Stimulated activated CD8-positive, alpha-beta memory T cell treated with anti-CD3 and anti-CD28 coated beads, Interleukin-12 subunit alpha, Interleukin-12 subunit beta, amount 100 ng/mL, for 1 hour (primary cell): ENCODE measurements around the gene ABHD1.
"Not testable (repeated sequence)": the region's sequence is repeated elsewhere in the genome, so short reads cannot be mapped to it uniquely, and the experiment has no call there.

ENCODE experiments used
- DNase-seq: peaks from one replicate; pipeline ENCODE4 v3.0.0-alpha.2; 2020; ENCODE audit warnings: low read depth

Gene ABHD1

GRCh38 chr2:27170581-27171337 is 47.1 kb downstream of the ABHD1 start:
- no peak for DNase-seq

GRCh38 chr2:27171351-27171848 is 47.8 kb downstream of the ABHD1 start:
- no peak for DNase-seq

DNA sequence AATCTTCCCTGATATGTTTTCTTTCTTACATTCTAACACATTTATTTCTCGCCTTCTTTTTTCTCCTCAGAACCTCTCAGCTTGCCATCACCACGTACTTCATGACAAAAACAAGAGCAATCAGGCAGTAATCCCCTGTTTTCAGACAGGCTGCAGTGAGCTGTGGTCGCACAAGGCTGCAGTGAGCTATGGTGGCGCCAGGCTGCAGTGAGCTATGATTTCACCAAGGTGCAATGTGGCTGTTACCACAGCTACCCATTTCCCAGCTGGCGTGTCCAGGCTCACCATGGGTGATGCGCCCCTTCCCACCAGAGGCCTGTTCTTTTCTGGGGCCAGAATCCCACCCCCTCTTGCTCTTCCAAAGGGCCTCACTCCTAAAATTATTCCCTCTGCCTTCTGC is 51.0 kb downstream of the ABHD1 start:
- no peak for DNase-seq

DNA sequence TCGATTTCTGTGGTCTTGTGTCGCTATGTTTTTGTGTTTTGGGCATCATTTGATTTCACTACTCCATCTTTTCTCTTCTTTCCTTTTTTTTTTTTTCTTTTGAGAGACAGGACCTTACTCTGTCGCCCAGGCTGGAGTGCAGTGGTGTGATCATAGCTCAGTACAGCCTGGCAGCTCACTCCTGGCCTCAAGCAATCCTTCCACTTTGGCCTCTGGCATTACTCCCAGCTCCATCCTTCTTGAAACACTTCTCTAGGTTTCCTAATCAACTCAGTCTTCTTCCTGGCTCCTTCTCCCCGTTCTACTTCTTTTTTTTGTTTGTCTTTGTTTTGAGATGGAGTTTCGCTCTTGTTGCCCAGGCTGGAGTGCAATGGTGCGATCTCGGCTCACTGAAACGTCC is 51.7 kb downstream of the ABHD1 start:
- no peak for DNase-seq

- DNase-seq = not testable (repeated sequence)
These were observed 52.2 kb downstream of the ABHD1 start for GRCh38 chr2:27175781-27176180.

DNA sequence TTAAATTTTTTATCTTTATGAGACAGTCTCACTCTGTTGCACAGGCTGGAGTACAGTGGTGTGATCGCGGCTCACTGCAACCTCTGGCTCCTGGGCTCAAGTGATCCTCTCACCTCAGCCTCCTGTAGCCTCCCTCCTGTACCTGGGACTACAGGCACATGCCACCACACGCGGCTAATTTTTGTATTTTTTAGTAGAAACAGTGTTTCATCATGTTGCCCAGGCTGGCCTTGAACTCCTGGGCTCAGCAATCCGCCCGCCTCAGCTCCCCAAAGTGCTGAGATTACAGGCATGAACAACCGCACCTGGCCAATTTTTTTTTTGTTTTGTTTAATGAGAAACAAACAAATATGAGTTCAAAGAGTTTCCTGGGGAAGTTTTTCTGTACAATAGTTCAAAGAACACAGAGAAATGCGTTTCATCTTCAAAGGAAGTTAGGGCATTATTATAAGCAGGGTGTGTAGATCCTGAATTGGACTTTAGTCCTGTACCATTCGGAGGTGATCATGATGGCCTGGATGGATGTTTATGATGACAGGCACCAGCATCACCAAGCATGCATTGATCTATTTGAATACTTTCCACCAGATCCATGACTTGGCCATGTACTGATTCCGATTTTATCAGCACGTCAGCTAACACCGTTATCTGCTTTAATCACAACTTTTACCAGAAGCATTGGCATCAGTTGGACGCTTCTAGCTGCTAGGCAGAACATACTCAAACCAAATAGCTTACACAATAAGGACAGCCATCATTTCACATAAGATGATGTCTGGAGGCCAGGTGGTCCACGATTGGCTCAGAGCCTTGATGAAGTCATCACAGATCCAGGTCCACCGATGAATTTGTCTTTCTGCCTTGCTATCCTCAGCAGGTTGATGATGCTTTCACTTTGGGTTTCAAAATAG is 54.1 kb downstream of the ABHD1 start:
- no peak for DNase-seq

DNA sequence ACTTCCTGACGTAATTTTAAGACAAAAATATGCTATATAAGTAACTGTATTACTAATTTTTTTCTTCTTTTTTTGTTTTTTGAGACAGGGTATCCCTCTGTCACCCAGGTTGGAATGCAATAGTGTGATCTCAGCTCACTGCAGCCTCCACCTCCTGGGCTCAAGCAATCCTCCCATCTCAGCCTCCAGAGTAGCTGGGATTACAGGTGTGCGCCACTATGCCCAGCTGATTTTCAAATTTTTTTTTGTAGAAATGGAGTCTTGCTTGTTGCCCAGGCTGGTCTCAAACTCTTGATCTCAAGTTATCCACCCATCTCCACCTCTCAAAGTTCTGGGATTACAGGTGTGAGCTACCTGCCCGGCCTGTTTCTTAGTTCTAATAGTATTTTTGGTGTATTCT is 54.9 kb downstream of the ABHD1 start:
- DNase-seq = no peak

DNA sequence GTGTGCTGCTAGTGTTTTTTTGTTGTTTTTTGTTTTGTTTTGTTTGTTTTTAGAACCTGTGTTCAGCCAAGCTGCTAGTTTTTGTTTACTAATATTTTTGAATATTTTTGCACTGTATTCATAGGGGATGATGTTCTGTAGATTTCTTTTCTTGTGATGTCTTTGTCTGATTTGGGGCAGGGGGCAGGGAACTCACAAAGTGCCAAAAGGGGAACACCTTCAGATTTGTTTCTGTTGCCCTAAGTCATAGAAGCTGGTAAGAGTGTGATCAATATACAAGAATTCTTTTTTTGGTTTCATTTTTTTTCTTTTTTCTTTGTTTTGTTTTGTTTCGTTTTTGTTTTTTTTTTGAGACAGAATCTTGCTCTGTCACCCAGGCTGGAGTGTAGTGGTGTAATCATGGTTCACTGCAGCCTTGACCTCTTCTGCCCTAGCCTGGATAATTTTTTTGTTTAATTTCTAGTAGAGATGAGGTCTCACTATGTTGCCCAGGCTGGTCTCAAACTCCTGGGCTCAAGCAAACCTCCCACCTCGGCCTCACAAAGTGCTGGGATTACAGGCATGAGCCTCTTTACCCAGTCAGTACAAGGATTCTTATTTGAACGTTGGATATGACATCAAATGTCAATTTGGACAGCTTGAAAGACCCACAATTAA is 55.9 kb downstream of the ABHD1 start:
- DNase-seq = no peak
